ENCODE data around the gene TEKTIP1. TPM values are rescaled to one million over a fixed set of nuclear protein-coding genes. Genes with fewer than 3 reads are reported as not detected.

Gene TEKTIP1
- total RNA-seq, 3 donors from 2014 or later: 3.2 to 6.0 (median 3.4) TPM

DNA sequence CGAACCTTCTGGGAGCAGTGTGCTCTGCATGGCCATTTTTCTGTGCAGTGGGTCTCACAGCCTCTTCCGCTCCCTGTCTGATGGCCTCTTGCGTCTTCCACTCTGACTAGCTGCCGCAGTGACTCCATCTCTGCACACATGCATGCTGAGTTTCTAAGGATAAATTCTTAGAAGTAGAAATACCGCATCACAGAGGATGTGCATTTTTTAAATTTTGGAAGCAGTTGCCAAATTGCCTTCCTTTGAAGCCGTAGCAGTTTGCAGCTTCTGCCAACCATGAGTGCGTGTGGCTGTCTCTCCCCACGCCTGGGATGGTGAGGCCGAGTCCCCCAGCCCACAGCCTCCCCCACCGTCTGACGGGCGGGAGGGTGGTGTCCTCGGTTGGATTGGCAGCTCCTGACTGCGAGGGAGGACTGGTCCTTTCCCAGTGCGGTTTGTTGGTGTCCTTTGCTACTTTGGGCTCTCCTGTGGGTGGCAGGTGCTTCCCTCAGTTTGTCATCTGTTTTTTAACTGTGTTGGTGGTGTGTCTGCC, 23.0 kb upstream of the TEKTIP1 start:
- DNase-seq (no peak), ATAC-seq (no peak)
- no peaks in the 10 kb centered on the region for H3K4me1 ChIP-seq (ENCODE audit: low read depth)
- H3K9me3 ChIP-seq: no peaks in the 10 kb centered on the region
- intact Hi-C loops (cut with DNase I, micrococcal nuclease): no loop called here
- no peaks in the 10 kb centered on the region for H3K36me3 ChIP-seq (ENCODE audit: low read depth)
- H3K4me3 ChIP-seq: no peak overlapping the region
- TF ChIP-seq, protein P1, sequence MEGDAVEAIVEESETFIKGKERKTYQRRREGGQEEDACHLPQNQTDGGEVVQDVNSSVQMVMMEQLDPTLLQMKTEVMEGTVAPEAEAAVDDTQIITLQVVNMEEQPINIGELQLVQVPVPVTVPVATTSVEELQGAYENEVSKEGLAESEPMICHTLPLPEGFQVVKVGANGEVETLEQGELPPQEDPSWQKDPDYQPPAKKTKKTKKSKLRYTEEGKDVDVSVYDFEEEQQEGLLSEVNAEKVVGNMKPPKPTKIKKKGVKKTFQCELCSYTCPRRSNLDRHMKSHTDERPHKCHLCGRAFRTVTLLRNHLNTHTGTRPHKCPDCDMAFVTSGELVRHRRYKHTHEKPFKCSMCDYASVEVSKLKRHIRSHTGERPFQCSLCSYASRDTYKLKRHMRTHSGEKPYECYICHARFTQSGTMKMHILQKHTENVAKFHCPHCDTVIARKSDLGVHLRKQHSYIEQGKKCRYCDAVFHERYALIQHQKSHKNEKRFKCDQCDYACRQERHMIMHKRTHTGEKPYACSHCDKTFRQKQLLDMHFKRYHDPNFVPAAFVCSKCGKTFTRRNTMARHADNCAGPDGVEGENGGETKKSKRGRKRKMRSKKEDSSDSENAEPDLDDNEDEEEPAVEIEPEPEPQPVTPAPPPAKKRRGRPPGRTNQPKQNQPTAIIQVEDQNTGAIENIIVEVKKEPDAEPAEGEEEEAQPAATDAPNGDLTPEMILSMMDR (IDR thresholded peaks at IDR 0.05): no peak

DNA sequence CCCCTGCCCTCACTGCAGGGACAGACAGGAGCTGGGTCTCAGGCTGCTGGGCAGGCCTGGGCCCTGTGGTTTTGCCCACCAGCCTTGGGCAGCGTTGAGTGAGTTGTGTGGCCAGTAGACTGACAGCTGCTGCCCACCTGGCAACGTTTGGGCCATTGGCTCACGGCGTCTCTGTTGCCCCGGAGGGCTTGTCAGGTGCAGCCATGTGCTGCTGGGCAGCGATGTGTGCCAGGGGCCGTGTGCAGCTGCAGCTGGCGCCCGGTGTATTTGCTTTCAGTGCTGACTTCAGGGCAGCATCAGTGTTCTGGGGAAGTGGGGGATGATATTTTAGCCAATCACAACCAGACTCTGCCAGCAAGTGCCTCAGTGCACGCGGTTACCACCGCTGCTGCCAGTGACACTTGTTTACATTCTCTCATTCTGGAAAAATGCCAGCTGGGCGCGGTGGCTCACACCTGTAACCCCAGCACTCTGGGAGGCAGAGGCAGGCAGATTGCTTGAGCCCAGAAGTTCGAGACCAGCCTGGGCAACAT, 22.2 kb upstream of the TEKTIP1 start:
- DNase-seq (peak in 2 of 3 donors; percentile 50 to 51), ATAC-seq (peak; percentile 56)
- Histone ChIP-seq H3K4me1 (ENCODE audit: low read depth) (no peaks in the 10 kb centered on the region), H3K9me3 (no peaks in the 10 kb centered on the region), H3K36me3 (ENCODE audit: low read depth) (no peaks in the 10 kb centered on the region), H3K4me3 (no peak overlapping the region)
- TF ChIP-seq, protein P1 (IDR thresholded peaks at IDR 0.05): no peak
- intact Hi-C loops (cut with DNase I, micrococcal nuclease): no loop called here

DNA sequence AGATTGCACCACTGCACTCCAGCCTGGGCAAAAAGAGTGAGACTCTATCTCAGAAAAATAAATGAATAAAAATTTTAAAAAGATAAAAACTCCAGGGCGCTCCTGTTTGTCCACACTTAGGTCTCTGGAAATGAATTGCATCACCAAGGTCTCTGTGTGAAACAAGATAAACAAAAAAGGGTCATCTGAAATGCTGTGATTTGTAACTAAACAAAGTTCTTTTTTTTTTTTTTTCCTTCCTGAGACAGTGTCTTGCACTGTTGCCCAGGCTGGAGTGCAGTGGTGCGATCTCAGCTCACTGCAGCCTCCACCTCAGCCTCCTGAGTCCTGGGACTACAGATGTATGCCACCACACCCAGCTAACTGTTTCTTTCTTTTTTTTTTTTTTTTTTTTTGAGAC, 21.3 kb upstream of the TEKTIP1 start:
- no peak for DNase-seq
- intact Hi-C loops (cut with DNase I, micrococcal nuclease): no loop called here
- ATAC-seq: no peak
- Histone ChIP-seq H3K4me1 (ENCODE audit: low read depth) (no peaks in the 10 kb centered on the region), H3K9me3 (no peaks in the 10 kb centered on the region), H3K4me3 (no peak overlapping the region), H3K36me3 (ENCODE audit: low read depth) (no peaks in the 10 kb centered on the region)
- TF ChIP-seq, protein P1 (IDR thresholded peaks at IDR 0.05): no peak

DNA sequence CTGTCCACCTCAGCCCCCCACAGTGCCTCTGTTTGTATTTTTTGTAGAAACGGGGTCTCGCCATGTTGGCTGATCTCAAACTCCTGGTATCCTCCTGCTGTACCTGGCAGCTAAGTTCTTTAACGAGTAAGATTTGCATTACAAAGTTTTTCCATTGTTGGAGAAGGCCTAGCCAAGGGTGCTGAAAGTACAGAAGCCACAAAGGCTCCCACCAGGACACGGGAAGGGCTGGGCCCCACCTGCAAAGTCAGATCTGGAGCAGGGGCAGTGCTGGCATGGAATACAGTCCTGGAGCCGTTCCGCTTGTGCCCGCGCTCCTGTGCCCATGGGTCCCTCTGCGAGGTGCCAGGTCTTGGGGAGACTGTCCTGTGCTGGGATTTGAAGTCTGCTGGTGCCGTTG, 20.7 kb upstream of the TEKTIP1 start:
- no peaks in the 10 kb centered on the region for H3K4me1 ChIP-seq (ENCODE audit: low read depth)
- DNase-seq (no peak), ATAC-seq (no peak)
- H3K4me3 ChIP-seq: no peak overlapping the region
- intact Hi-C loops (cut with DNase I, micrococcal nuclease): no loop called here
- no peaks in the 10 kb centered on the region for H3K36me3 ChIP-seq (ENCODE audit: low read depth)
- TF ChIP-seq, protein P1 (IDR thresholded peaks at IDR 0.05): no peak
- H3K9me3 ChIP-seq: no peaks in the 10 kb centered on the region

DNA sequence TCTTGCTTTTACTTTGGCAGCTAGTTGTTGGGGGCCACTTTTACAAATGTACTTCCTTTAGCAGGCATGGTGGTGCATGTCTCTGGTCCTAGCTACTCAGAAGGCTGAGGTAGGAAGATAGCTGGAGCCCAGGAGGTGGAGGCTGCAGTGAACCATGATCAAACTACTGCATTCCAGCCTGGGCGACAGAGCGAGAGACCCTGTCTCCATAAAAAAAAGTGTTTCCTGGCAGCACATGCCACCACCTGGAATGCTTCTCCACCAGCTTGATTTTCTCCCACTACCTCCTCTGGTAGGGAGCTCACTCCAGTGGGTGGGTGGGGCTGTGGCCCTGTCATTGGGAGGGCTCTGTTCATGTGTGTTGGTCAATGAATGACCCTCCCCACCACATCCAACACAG, 20.3 kb upstream of the TEKTIP1 start:
- DNase-seq: no peak
- Histone ChIP-seq H3K36me3 (ENCODE audit: low read depth) (no peaks in the 10 kb centered on the region), H3K4me3 (no peak overlapping the region), H3K9me3 (no peaks in the 10 kb centered on the region), H3K4me1 (ENCODE audit: low read depth) (no peaks in the 10 kb centered on the region)
- intact Hi-C loops (cut with DNase I, micrococcal nuclease): no loop called here
- no peak for ATAC-seq
- TF ChIP-seq, protein P1 (IDR thresholded peaks at IDR 0.05): no peak

DNA sequence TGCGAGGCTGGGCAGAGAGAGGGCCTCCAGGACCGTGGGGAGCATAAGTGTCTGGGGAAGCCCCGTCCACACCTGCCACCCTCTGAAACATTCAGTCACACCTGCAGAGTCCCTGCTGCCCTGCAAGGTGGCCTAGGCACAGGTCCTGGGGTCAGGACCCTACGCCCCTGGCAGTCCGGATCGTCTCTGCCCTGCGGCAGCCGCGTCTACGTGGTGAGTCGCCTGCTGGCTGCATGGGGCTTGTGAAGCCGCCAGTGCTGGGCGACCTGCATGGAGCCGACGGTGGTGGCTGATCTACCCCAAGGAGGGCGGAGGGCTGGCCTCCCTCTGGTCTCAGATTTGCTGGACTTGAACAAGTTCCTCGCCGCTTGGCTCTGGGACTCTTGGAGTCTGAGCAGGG, 19.8 kb upstream of the TEKTIP1 start:
- DNase-seq (no peak), ATAC-seq (no peak)
- H3K4me3 ChIP-seq: no peak overlapping the region
- TF ChIP-seq, protein P1 (IDR thresholded peaks at IDR 0.05): no peak
- no peaks in the 10 kb centered on the region for H3K9me3 ChIP-seq
- no peaks in the 10 kb centered on the region for H3K4me1 ChIP-seq (ENCODE audit: low read depth)
- intact Hi-C loops (cut with DNase I, micrococcal nuclease): no loop called here
- H3K36me3 ChIP-seq (ENCODE audit: low read depth): no peaks in the 10 kb centered on the region
